Common myeloid progenitor, CD34-positive (primary cell): ENCODE data around the gene NSUN2.

Source experiments
- CTCF ChIA-PET: fragments of 350-600 bp; sonication (Branson Sonifier 250); formaldehyde crosslinking; loops from one replicate; lab custom pipeline; 2021; ENCODE audit warnings: antibody characterized with exemption; lab: Charles Lee
- POLR2A ChIA-PET: fragments of 350-600 bp; sonication (Branson Sonifier 250); formaldehyde crosslinking; loops from one replicate; lab custom pipeline; 2021; ENCODE audit warnings: antibody characterized with exemption; lab: Charles Lee
- DNase-seq, 3 donors: peaks; one replicate each; pipeline versions ENCODE4 v3.0.0 to v3.0.0-alpha.2; 2013
- H3K27ac ChIP-seq, 2 experiments: 1 replicate in 1 of 2; 2 replicates in 1 of 2; pipeline ENCODE4 v1.7.0; 2013; ENCODE audit warnings: inconsistent platforms in 2 of 2, low read length in 2 of 2, mild to moderate bottlenecking in 2 of 2, low read depth in 1 of 2, moderate library complexity in 1 of 2; ENCODE audit not compliant: severe bottlenecking in 2 of 2, insufficient read depth in 1 of 2, poor library complexity in 1 of 2
- H3K27me3 ChIP-seq, 5 experiments: replicated peaks in 2 of 5; 1 replicate in 3 of 5; 2 replicates in 2 of 5; pipeline versions ENCODE4 v1.6.1 to v1.7.0; 2013; ENCODE audit warnings: low read length in 4 of 5, mild to moderate bottlenecking in 2 of 5, moderate library complexity in 2 of 5, inconsistent platforms in 1 of 5; ENCODE audit not compliant: insufficient read depth in 5 of 5, control insufficient read depth in 4 of 5
- H3K36me3 ChIP-seq, 4 experiments: 1 replicate in 2 of 4; 2 replicates in 2 of 4; pipeline versions ENCODE4 v1.6.1 to v1.7.0; 2013; ENCODE audit warnings: low read length in 3 of 4, control low read depth in 1 of 4, mild to moderate bottlenecking in 1 of 4; ENCODE audit not compliant: control insufficient read depth in 4 of 4, insufficient read depth in 4 of 4
- H3K4me1 ChIP-seq, 4 experiments: 1 replicate in 3 of 4; 2 replicates in 1 of 4; pipeline versions ENCODE4 v1.6.1 to v1.7.1; 2013; ENCODE audit warnings: low read length in 3 of 4, mild to moderate bottlenecking in 3 of 4, control low read depth in 1 of 4, inconsistent platforms in 1 of 4, moderate library complexity in 1 of 4; ENCODE audit not compliant: control insufficient read depth in 4 of 4, insufficient read depth in 4 of 4; ENCODE audit errors: control extremely low read depth in 1 of 4
- H3K4me3 ChIP-seq, 7 experiments: 1 replicate in 4 of 7; 2 replicates in 3 of 7; pipeline versions ENCODE4 v1.5.1 to v1.7.0; 2013; ENCODE audit warnings: mild to moderate bottlenecking in 7 of 7, low read length in 6 of 7, moderate library complexity in 6 of 7, inconsistent platforms in 2 of 7, low read depth in 2 of 7, control low read depth in 1 of 7; ENCODE audit not compliant: insufficient read depth in 4 of 7, control insufficient read depth in 1 of 7; ENCODE audit errors: extremely low read depth in 1 of 7
- H3K9me3 ChIP-seq, 5 experiments: 1 replicate in 4 of 5; 2 replicates in 1 of 5; pipeline versions ENCODE4 v1.6.1 to v1.7.1; 2013; ENCODE audit warnings: low read length in 4 of 5, mild to moderate bottlenecking in 2 of 5, inconsistent platforms in 1 of 5, low read depth in 1 of 5, moderate library complexity in 1 of 5; ENCODE audit not compliant: control insufficient read depth in 4 of 5, insufficient read depth in 2 of 5; ENCODE audit errors: control extremely low read depth in 1 of 5
- WGBS: methylation state at CpG from one replicate; pipeline ENCODE4 v1.1.5; 2013; ENCODE audit not compliant: insufficient coverage; 5-methylcytosine and 5-hydroxymethylcytosine counted together

NSUN2 gene

GRCh38 chr5:6593148-6594016 is 39.5 kb downstream of the NSUN2 start:
- Histone ChIP-seq H3K27ac (no peak overlapping the region), H3K4me1 (no peaks in the 10 kb centered on the region), H3K36me3 (peaks cover 0 to 25% (median 14%) of the 10 kb centered on the region in 4 experiments), H3K4me3 (no peak overlapping the region), H3K27me3 (no peaks in the 10 kb centered on the region), H3K9me3 (no peaks in the 10 kb centered on the region)
- CTCF ChIA-PET: no interaction called here
- POLR2A ChIA-PET: no interaction called here
- 82% methylated on average over 11 of the region's 14 CpGs for WGBS
- DNase-seq: no peak

- Histone ChIP-seq H3K4me1 (no peaks in the 10 kb centered on the region), H3K9me3 (no peaks in the 10 kb centered on the region), H3K4me3 (no peak overlapping the region), H3K27me3 (no peaks in the 10 kb centered on the region), H3K27ac (no peak overlapping the region), H3K36me3 (peaks cover 0 to 17% (median 10%) of the 10 kb centered on the region in 4 experiments)
- DNase-seq: no peak
- ChIA-PET CTCF (no interaction called here), POLR2A (no interaction called here)
- WGBS: no CpG with 5 or more reads among the region's 3 CpGs
Observed at GRCh38 chr5:6592601-6593000, 40.2 kb downstream of the NSUN2 start.

- Histone ChIP-seq H3K4me1 (no peaks in the 10 kb centered on the region), H3K4me3 (no peak overlapping the region), H3K36me3 (peaks cover 0 to 9% (median 8%) of the 10 kb centered on the region in 4 experiments), H3K27me3 (peaks cover 0 to 7% (median 0%) of the 10 kb centered on the region in 5 experiments), H3K9me3 (no peaks in the 10 kb centered on the region), H3K27ac (no peak overlapping the region)
- ChIA-PET POLR2A (interaction anchor here (0.7 kb wide), 1 partner anchor 953 kb away, joined by 3 read pairs; no protein-coding TSS in a partner anchor), CTCF (no interaction called here)
- no peak for DNase-seq
- 99% methylated on average over 7 of the region's 12 CpGs for WGBS
Observed at GRCh38 chr5:6591671-6592288, 41.1 kb downstream of the NSUN2 start.

- no peak overlapping the region for H3K4me3 ChIP-seq
- no peaks in the 10 kb centered on the region for H3K4me1 ChIP-seq
- 100% methylated on average over 2 of the region's 2 CpGs for WGBS
- H3K36me3 ChIP-seq: no peaks in the 10 kb centered on the region
- no peak overlapping the region for H3K27ac ChIP-seq
- DNase-seq: no peak
- H3K27me3 ChIP-seq: peaks cover 0 to 19% (median 6%) of the 10 kb centered on the region in 5 experiments
- ChIA-PET CTCF (no interaction called here), POLR2A (no interaction called here)
- no peaks in the 10 kb centered on the region for H3K9me3 ChIP-seq
Observed at GRCh38 chr5:6590581-6590980, 42.3 kb downstream of the NSUN2 start.

- Histone ChIP-seq H3K9me3 (no peaks in the 10 kb centered on the region), H3K27me3 (peaks cover 0 to 51% (median 28%) of the 10 kb centered on the region in 5 experiments), H3K36me3 (no peaks in the 10 kb centered on the region), H3K27ac (no peak overlapping the region), H3K4me1 (peaks cover 0 to 11% (median 6%) of the 10 kb centered on the region in 4 experiments), H3K4me3 (no peak overlapping the region)
- WGBS: 89% methylated on average over 8 of the region's 9 CpGs
- DNase-seq: no peak
- ChIA-PET CTCF (interaction anchor here (1.8 kb wide), 1 partner anchor 10 kb away, joined by 5 read pairs; no protein-coding TSS in a partner anchor), POLR2A (no interaction called here)
Observed at GRCh38 chr5:6587171-6587570, 45.7 kb downstream of the NSUN2 start.

- no peak overlapping the region for H3K4me3 ChIP-seq
- CTCF ChIA-PET: interaction anchor here (1.8 kb wide), 1 partner anchor 10 kb away, joined by 5 read pairs; no protein-coding TSS in a partner anchor
- no peaks in the 10 kb centered on the region for H3K9me3 ChIP-seq
- no peaks in the 10 kb centered on the region for H3K36me3 ChIP-seq
- 92% methylated on average over 5 of the region's 5 CpGs for WGBS
- H3K27ac ChIP-seq: no peak overlapping the region
- H3K4me1 ChIP-seq: peaks cover 0 to 11% (median 6%) of the 10 kb centered on the region in 4 experiments
- H3K27me3 ChIP-seq: peaks cover 0 to 56% (median 28%) of the 10 kb centered on the region in 5 experiments
- DNase-seq: no peak
- POLR2A ChIA-PET: interaction anchor here (0.7 kb wide), 1 partner anchor 175 kb away, joined by 3 read pairs; no protein-coding TSS in a partner anchor
Observed at GRCh38 chr5:6586647-6587042, 46.2 kb downstream of the NSUN2 start.
